NCI-H146 (cell line): ENCODE results near the gene PTBP3.

Experiments used
- DNase-seq: peaks from one replicate; lab custom pipeline; 2025; lab: John Stamatoyannopoulos, UW

The PTBP3 gene

DNA sequence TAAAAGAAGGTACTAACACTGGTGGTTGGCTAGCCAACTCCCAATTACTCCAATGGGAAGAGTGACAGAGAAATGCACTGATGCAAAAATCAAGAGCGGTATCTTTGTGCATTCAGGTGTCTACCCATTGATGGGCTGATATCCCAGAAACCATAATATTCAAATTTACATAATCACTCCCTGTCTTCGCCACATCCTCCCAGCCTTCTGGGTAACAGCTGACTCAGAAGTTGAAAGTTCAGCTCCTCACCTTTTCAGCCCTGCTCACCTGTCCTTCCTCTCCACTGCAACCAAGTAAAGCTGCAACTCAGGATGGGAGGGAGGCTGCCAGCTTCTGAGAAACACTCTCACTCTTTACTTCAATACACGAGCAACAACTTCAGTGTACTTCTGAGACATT is 165.2 kb downstream of the PTBP3 start:
- DNase-seq = no peak
